ENCODE data around the gene SF3B5.
"Not testable (repeated sequence)": the region's sequence is repeated elsewhere in the genome, so short reads cannot be mapped to it uniquely, and the experiment has no call there.

Gene SF3B5

GRCh38 chr6:144095134-144096002 lies at the start of gene SF3B5:
TSS of gene SF3B5 (minus strand) at chr6:144095573. CDS start at chr6:144095497, 76 bp downstream.
- DNase-seq = peak; percentile 97

- no peak for DNase-seq
Measured at GRCh38 chr6:144144996-144145395, 49.6 kb upstream of the SF3B5 start.

GRCh38 chr6:144143878-144144277 lies 48.5 kb upstream of the SF3B5 start:
- no peak for DNase-seq

GRCh38 chr6:144143106-144143505 lies 47.7 kb upstream of the SF3B5 start:
- no peak for DNase-seq

GRCh38 chr6:144141470-144141869 lies 46.1 kb upstream of the SF3B5 start:
- no peak for DNase-seq

- DNase-seq = no peak
Measured at GRCh38 chr6:144140867-144141266, 45.5 kb upstream of the SF3B5 start.

GRCh38 chr6:144139817-144140216 lies 44.4 kb upstream of the SF3B5 start:
- no peak for DNase-seq

- no peak for DNase-seq
Measured at GRCh38 chr6:144138542-144138941, 43.2 kb upstream of the SF3B5 start.

- DNase-seq = no peak
Measured at GRCh38 chr6:144134737-144135136, 39.4 kb upstream of the SF3B5 start.

GRCh38 chr6:144134176-144134575 lies 38.8 kb upstream of the SF3B5 start:
- no peak for DNase-seq

- no peak for DNase-seq
Measured at GRCh38 chr6:144133225-144133821, 38.0 kb upstream of the SF3B5 start.

- not testable (repeated sequence) for DNase-seq
Measured at GRCh38 chr6:144132167-144132690, 36.9 kb upstream of the SF3B5 start.

- no peak for DNase-seq
Measured at GRCh38 chr6:144131248-144131709, 35.9 kb upstream of the SF3B5 start.

- no peak for DNase-seq
Measured at GRCh38 chr6:144129469-144129868, 34.1 kb upstream of the SF3B5 start.

GRCh38 chr6:144127097-144127496 lies 31.7 kb upstream of the SF3B5 start:
- DNase-seq = no peak

- no peak for DNase-seq
Measured at GRCh38 chr6:144123836-144124235, 28.5 kb upstream of the SF3B5 start.

GRCh38 chr6:144123421-144123820 lies 28.0 kb upstream of the SF3B5 start:
- no peak for DNase-seq

GRCh38 chr6:144122861-144123260 lies 27.5 kb upstream of the SF3B5 start:
- no peak for DNase-seq

- DNase-seq = no peak
Measured at GRCh38 chr6:144119376-144119775, 24.0 kb upstream of the SF3B5 start.

GRCh38 chr6:144115219-144115618 lies 19.8 kb upstream of the SF3B5 start:
- DNase-seq = no peak

GRCh38 chr6:144113366-144113765 lies 18.0 kb upstream of the SF3B5 start:
- DNase-seq = no peak

- no peak for DNase-seq
Measured at GRCh38 chr6:144110210-144110609, 14.8 kb upstream of the SF3B5 start.

- DNase-seq = no peak
Measured at GRCh38 chr6:144106206-144106605, 10.8 kb upstream of the SF3B5 start.

GRCh38 chr6:144104898-144105487 lies 9.6 kb upstream of the SF3B5 start:
- DNase-seq = no peak

Measured in NCI-H446 treated with DMSO at 0.1 percent for 48 hours (cell line).